MCF 10A (cell line): ENCODE measurements around the gene SLC16A9. TPM values are rescaled to one million over a fixed set of nuclear protein-coding genes. Genes with fewer than 3 reads are reported as not detected.

Source experiments
- BruUV-seq: library from RNA; stranded (reverse); fragments of 400-500 nt; replicated peaks from 2 replicates; lab custom pipeline; 2021; lab: Mats Ljungman, UMichigan
- CTCF ChIA-PET: fragments of 300-600 bp; sonication (Branson Sonifier 250); formaldehyde crosslinking; extraction: SDS; loops from one replicate; lab custom pipeline; 2021; ENCODE audit warnings: antibody characterized with exemption, inconsistent platforms; lab: Yijun Ruan, JAX
- POLR2A ChIA-PET: fragments of 300-600, 350-650 bp; sonication (Branson Sonifier 250); formaldehyde crosslinking; extraction: SDS; loops from one replicate; lab custom pipeline; 2020; ENCODE audit warnings: antibody characterized with exemption, inconsistent platforms; lab: Yijun Ruan, JAX
- DNase-seq: peaks from one replicate; pipeline ENCODE4 v3.0.0-alpha.2; 2018; ENCODE audit not compliant: unreplicated experiment
- H3K27ac Mint-ChIP-seq: one replicate; pipeline ENCODE4 v1.8.0; 2022; ENCODE audit warnings: mild to moderate bottlenecking, low read depth, mixed read lengths; ENCODE audit not compliant: unreplicated experiment
- H3K27me3 Mint-ChIP-seq: one replicate; pipeline ENCODE4 v1.8.0; 2022; ENCODE audit warnings: mixed read lengths; ENCODE audit not compliant: insufficient read depth, unreplicated experiment
- H3K36me3 Mint-ChIP-seq: one replicate; pipeline ENCODE4 v1.8.0; 2022; ENCODE audit warnings: mild to moderate bottlenecking, moderate library complexity, mixed read lengths; ENCODE audit not compliant: insufficient read depth, unreplicated experiment
- H3K4me1 Mint-ChIP-seq: one replicate; pipeline ENCODE4 v1.8.0; 2022; ENCODE audit warnings: mixed read lengths; ENCODE audit not compliant: insufficient read depth, unreplicated experiment
- H3K4me3 Mint-ChIP-seq: one replicate; pipeline ENCODE4 v1.8.0; 2022; ENCODE audit warnings: mild to moderate bottlenecking, moderate library complexity, mixed read lengths; ENCODE audit not compliant: unreplicated experiment
- H3K9me3 Mint-ChIP-seq: one replicate; pipeline ENCODE4 v1.8.0; 2022; ENCODE audit warnings: mixed read lengths; ENCODE audit not compliant: unreplicated experiment
- CTCF ChIP-seq: fragments of 200-600 bp; IDR thresholded peaks from one replicate; pipeline ENCODE4 v1.8.0; 2022; ENCODE audit warnings: antibody characterized with exemption, mild to moderate bottlenecking; ENCODE audit not compliant: unreplicated experiment
- intact Hi-C: fragments of 100-400 bp; cut with micrococcal nuclease; formaldehyde crosslinking; loops from 2 replicates; pipeline ENCODE4 v1.14.1; 2022
- total RNA-seq: library from RNA; stranded (reverse); gene quantifications from 2 replicates; pipeline ENCODE4 v1.2.3, GENCODE V29; 2022

Gene SLC16A9
- total RNA-seq, 1 experiment from 2014 or later, result 0.84 TPM

DNA sequence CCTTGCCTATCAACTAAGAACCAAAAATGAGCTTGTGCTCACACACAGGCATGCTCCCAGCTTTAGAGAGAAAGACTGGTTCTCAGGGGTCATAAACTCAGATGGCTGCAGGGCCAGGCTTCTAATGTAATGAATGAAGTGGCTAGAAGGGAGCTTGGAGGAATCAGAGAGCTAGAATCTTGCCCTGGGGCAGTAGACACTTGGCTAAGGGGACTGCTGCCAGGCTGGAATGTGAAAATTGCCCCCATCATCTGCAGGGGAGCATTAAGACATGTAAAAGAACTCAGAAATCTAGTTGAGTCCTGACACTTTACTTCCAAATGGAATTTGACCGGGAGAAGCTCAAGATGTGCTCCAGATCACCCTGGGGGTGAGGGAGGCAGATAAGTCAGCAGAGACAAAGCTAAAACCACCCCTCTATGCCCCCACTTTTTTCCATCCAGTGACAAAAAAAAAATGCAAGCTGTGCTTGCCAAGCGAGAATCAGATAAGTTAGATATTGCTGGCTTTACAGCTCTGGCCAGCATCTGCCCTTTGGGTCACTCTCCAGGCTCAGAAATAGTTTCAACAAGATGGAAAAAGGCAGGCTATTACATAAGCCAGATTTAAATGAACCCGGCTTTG lies 2.3 kb upstream of the SLC16A9 start:
- CTCF ChIA-PET, result interaction anchor here (0.6 to 2.1 kb wide), 5 partner anchors 10 to 97 kb away, joined by 3 to 4 read pairs (median 4); no protein-coding TSS in a partner anchor
- intact Hi-C loops, result no loop called here
- no peaks in the 10 kb centered on the region for H3K36me3 Mint-ChIP-seq
- DNase-seq, result no peak
- no peaks in the 10 kb centered on the region for H3K9me3 Mint-ChIP-seq
- H3K27ac Mint-ChIP-seq, result no peak overlapping the region
- H3K27me3 Mint-ChIP-seq, result peaks cover 66% of the 10 kb centered on the region
- no peaks in the 10 kb centered on the region for H3K4me1 Mint-ChIP-seq
- TF ChIP-seq CTCF, result no peak
- no peak overlapping the region for H3K4me3 Mint-ChIP-seq
- POLR2A ChIA-PET, result no interaction called here
- no TSS peak for BruUV-seq

DNA sequence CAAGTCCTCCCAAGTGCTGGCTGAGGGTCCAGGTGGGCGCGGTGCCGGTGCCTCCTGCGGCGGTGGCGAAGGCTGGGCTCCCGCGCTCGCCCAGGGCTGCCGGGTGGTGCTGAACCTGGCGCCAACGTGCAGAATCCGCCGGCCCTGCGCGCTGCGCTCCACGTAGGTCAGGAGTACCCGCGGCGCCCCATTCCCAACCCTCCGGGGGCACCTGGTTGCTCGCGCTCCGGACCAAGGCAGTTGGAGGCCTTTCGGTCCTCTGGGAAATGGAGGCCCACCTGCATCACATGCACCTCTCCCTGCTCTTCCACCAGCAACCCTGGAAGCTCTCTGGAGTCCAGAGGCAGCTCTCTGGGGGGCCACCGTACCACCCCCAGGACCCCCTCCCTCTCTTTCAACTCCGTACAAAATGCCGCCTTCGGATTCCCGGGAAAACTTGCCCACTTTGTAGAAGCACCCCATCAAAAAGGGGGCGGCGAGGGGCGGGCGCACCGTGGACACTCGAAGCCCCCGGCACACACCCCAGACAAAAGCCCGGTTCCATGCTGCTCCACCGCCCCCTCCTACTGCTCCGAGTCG lies 745 bp downstream of the SLC16A9 start:
- ChIA-PET CTCF (interaction anchor here (0.5 to 1.3 kb wide), 10 partner anchors 8 to 487 kb away, joined by 3 to 6 read pairs (median 3); no protein-coding TSS in a partner anchor), POLR2A (interaction anchor here (1.2 kb wide), 2 partner anchors 104 to 168 kb away, joined by 3 to 4 read pairs; no protein-coding TSS in a partner anchor)
- intact Hi-C loops, result no loop called here
- peak overlapping the region; percentile 78 for H3K4me3 Mint-ChIP-seq
- no peak for TF ChIP-seq CTCF
- H3K27me3 Mint-ChIP-seq, result peaks cover 50% of the 10 kb centered on the region
- H3K4me1 Mint-ChIP-seq, result no peaks in the 10 kb centered on the region
- H3K36me3 Mint-ChIP-seq, result no peaks in the 10 kb centered on the region
- no peak overlapping the region for H3K27ac Mint-ChIP-seq
- BruUV-seq, result no TSS peak
- DNase-seq, result peak; percentile 7
- H3K9me3 Mint-ChIP-seq, result no peaks in the 10 kb centered on the region

DNA sequence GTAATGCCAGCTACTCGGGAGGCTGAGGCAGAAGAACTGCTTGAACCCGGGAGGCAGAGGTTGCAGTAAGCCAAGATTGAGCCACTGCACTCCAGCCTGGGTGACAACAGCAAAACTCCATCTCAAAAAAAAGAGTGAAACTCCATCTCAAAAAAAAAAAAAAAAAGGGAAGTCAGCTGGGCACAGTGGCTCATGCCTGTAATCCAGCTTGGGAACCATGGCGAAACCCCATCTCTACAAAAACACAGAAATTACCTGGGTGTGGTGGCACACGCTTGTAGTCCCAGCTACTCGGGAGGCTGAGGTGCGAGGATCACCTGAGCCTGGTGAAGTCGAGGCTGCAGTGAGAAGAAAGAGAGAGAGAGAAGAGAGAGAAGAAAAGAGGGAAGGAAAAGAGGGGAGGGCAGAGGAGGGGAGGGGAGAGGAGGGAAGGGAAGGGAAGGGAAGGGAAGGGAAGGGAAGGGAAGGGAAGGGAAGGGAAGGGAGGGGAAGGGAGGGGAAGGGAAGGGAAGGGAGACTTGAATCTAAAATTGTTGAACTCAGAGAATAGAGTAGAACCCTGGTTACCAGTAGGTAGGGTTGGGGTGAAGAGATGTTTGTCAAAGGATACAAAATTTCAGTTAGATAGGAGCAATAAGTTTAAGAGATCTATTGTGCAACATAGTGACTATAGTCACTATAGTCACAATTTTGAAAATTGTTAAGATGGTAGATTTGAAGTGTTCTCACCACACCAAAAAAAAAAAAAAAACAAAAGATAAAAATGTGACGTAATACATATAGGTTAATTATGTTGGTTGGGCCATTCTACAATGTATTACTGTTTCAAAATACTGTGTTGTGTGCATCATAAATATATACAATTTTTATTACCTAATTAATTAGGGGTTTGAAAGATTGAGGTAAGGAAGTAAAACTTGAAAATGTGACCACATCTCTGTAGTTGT lies 2.5 kb downstream of the SLC16A9 start:
- no peaks in the 10 kb centered on the region for H3K9me3 Mint-ChIP-seq
- no peak for TF ChIP-seq CTCF
- H3K4me1 Mint-ChIP-seq, result no peaks in the 10 kb centered on the region
- H3K36me3 Mint-ChIP-seq, result no peaks in the 10 kb centered on the region
- POLR2A ChIA-PET, result no interaction called here
- no peak overlapping the region for H3K27ac Mint-ChIP-seq
- BruUV-seq, result no TSS peak
- intact Hi-C loops, result no loop called here
- DNase-seq, result no peak
- CTCF ChIA-PET, result interaction anchor here (0.6 to 1.0 kb wide), 2 partner anchors 157 to 199 kb away, joined by 3 read pairs; partner anchors contain the start of gene CCDC6
- H3K4me3 Mint-ChIP-seq, result no peak overlapping the region
- H3K27me3 Mint-ChIP-seq, result peaks cover 33% of the 10 kb centered on the region

GRCh38 chr10:59705931-59706330 lies 3.7 kb downstream of the SLC16A9 start:
- no peaks in the 10 kb centered on the region for H3K9me3 Mint-ChIP-seq
- POLR2A ChIA-PET, result no interaction called here
- no peak overlapping the region for H3K4me3 Mint-ChIP-seq
- BruUV-seq, result no TSS peak
- CTCF ChIA-PET, result interaction anchor here (0.6 to 1.0 kb wide), 3 partner anchors 36 to 1497 kb away, joined by 3 to 5 read pairs (median 3); partner anchors contain the start of gene CCDC6
- H3K4me1 Mint-ChIP-seq, result no peaks in the 10 kb centered on the region
- no peak for TF ChIP-seq CTCF
- no peaks in the 10 kb centered on the region for H3K36me3 Mint-ChIP-seq
- DNase-seq, result no peak
- intact Hi-C loops, result no loop called here
- H3K27me3 Mint-ChIP-seq, result peaks cover 33% of the 10 kb centered on the region
- no peak overlapping the region for H3K27ac Mint-ChIP-seq
